ENCODE data around the gene EXOC2.

EXOC2 gene

GRCh38 chr6:692858-693722, at the start of gene EXOC2:
TSS of gene EXOC2 (minus strand) at chr6:693139. CDS start at chr6:637818, 55,321 bp downstream.
- DNase-seq, result peak; percentile 75 to 98 (median 84)
- intact Hi-C loops (cut with DNase I), result no loop called here

- no peak for DNase-seq
- intact Hi-C loops (cut with DNase I), result no loop called here
These were observed 48.7 kb upstream of the EXOC2 start for GRCh38 chr6:741410-742339.

GRCh38 chr6:736657-737446, 43.9 kb upstream of the EXOC2 start:
- DNase-seq, result no peak
- intact Hi-C loops (cut with DNase I), result no loop called here

GRCh38 chr6:733431-734219, 40.7 kb upstream of the EXOC2 start:
- DNase-seq, result no peak
- intact Hi-C loops (cut with DNase I), result no loop called here

- DNase-seq, result no peak
- intact Hi-C loops (cut with DNase I), result no loop called here
These were observed 39.0 kb upstream of the EXOC2 start for GRCh38 chr6:731924-732323.

- intact Hi-C loops (cut with DNase I), result loop anchor here (10.0 kb wide), 1 partner anchor 655 kb away; the partner anchor contains the start of gene FOXF2
These were observed 36.8 kb upstream of the EXOC2 start for GRCh38 chr6:729606-730320.

GRCh38 chr6:727856-728255, 34.9 kb upstream of the EXOC2 start:
- intact Hi-C loops (cut with DNase I), result loop anchor here (10.0 kb wide), 1 partner anchor 657 kb away; the partner anchor contains the start of gene FOXF2
- no peak for DNase-seq

More at GRCh38 chr6:729606-730320, 36.8 kb upstream of the EXOC2 start:
- DNase-seq, result no peak

GRCh38 chr6:723540-723939, 30.6 kb upstream of the EXOC2 start:
- DNase-seq, result no peak
- intact Hi-C loops (cut with DNase I), result loop anchor here (5.0 to 10.0 kb wide), 2 partner anchors 661 to 714 kb away; partner anchors contain the start of gene FOXF2

- no peak for DNase-seq
- intact Hi-C loops (cut with DNase I), result loop anchor here (5.0 to 10.0 kb wide), 2 partner anchors 662 to 715 kb away; partner anchors contain the start of gene FOXF2
These were observed 29.7 kb upstream of the EXOC2 start for GRCh38 chr6:722608-723007.

GRCh38 chr6:722077-722524, 29.2 kb upstream of the EXOC2 start:
- intact Hi-C loops (cut with DNase I), result loop anchor here (5.0 to 10.0 kb wide), 2 partner anchors 663 to 715 kb away; partner anchors contain the start of gene FOXF2
- DNase-seq, result peak; percentile 36 to 95 (median 78)

GRCh38 chr6:718345-718744, 25.4 kb upstream of the EXOC2 start:
- no peak for DNase-seq
- intact Hi-C loops (cut with DNase I), result no loop called here

- DNase-seq, result no peak
These were observed 24.2 kb upstream of the EXOC2 start for GRCh38 chr6:717135-717534.

GRCh38 chr6:715709-716491, 23.0 kb upstream of the EXOC2 start:
- intact Hi-C loops (cut with DNase I), result no loop called here
- no peak for DNase-seq

More at GRCh38 chr6:717135-717534, 24.2 kb upstream of the EXOC2 start:
- intact Hi-C loops (cut with DNase I), result no loop called here

- intact Hi-C loops (cut with DNase I), result no loop called here
- DNase-seq, result no peak
These were observed 21.2 kb upstream of the EXOC2 start for GRCh38 chr6:714100-714499.

- no peak for DNase-seq
- intact Hi-C loops (cut with DNase I), result no loop called here
These were observed 20.4 kb upstream of the EXOC2 start for GRCh38 chr6:713351-713750.

GRCh38 chr6:712805-713204, 19.9 kb upstream of the EXOC2 start:
- DNase-seq, result no peak
- intact Hi-C loops (cut with DNase I), result no loop called here

GRCh38 chr6:711925-712324, 19.0 kb upstream of the EXOC2 start:
- intact Hi-C loops (cut with DNase I), result no loop called here
- no peak for DNase-seq
